GM12878 (cell line): ENCODE measurements around the gene TMEM231. TPM values are rescaled to one million over a fixed set of nuclear protein-coding genes. Genes with fewer than 3 reads are reported as not detected.
A peak's percentile ranks its signal among the peaks of the same experiment; 100 is the strongest.

ENCODE experiments used
- SMARCA5 ChIP-seq: fragments of 450-650 bp; IDR thresholded peaks from 2 replicates; pipeline ENCODE4 v1.6.1; 2017; ENCODE audit warnings: mild to moderate bottlenecking
- TBL1XR1 ChIP-seq: IDR thresholded peaks from 2 replicates; pipeline ENCODE4 v1.6.1; 2012; ENCODE audit warnings: low read depth, low read length, improper control_type of control experiment
- polyA plus RNA-seq, 11 experiments: library from polyadenylated mRNA; depleted of rRNA in 4 of 11; unstranded in 6 of 11; stranded (reverse) in 5 of 11; fragments of >200 nt; fragmentation: Nextera tagmentation in 4 of 11; fragmentation: Illumina TruSeq in 1 of 11; extraction: Ambion mirVana in 4 of 11; extraction: Trizol in 1 of 11; gene quantifications; 1 replicate in 1 of 11; 2 replicates in 10 of 11; pipeline versions ENCODE4 v1.2.1 to v1.2.3, GENCODE V29; 2011 to 2016; ENCODE audit warnings: inconsistent platforms in 2 of 11, missing spikeins in 2 of 11, low read depth in 1 of 11
- total RNA-seq, 4 experiments: library from RNA; depleted of rRNA in 3 of 4; stranded (reverse); fragments of >200 nt in 3 of 4; fragmentation: Illumina TruSeq in 1 of 4; extraction: Trizol in 1 of 4; gene quantifications; 2 replicates each; pipeline versions ENCODE4 v1.2.1 to v1.2.3, GENCODE V29; 2013 to 2021
- TF ChIP-seq, protein P1 (sequence below): fragments of 450-650 bp; IDR thresholded peaks from 2 replicates; pipeline ENCODE4 v1.6.1; 2018; ENCODE audit warnings: mild to moderate bottlenecking, low read depth, moderate library complexity; ENCODE audit not compliant: partially characterized antibody
- TF ChIP-seq, protein P2 (sequence below): fragments of 450-650 bp; IDR thresholded peaks from 2 replicates; pipeline ENCODE4 v1.6.1; 2016; ENCODE audit warnings: mild to moderate bottlenecking, moderate library complexity, borderline replicate concordance
- TF ChIP-seq, protein P3 (sequence below): fragments of 450-650 bp; IDR thresholded peaks from 2 replicates; pipeline ENCODE4 v1.6.1; 2016; ENCODE audit warnings: mild to moderate bottlenecking

The TMEM231 gene
- total and polyA plus RNA-seq, 10 of the 15 experiments (the other 5 are each of a cell fraction or from before 2014, with no cell fraction given): 1.2 to 9.1 (median 5.9) TPM

DNA sequence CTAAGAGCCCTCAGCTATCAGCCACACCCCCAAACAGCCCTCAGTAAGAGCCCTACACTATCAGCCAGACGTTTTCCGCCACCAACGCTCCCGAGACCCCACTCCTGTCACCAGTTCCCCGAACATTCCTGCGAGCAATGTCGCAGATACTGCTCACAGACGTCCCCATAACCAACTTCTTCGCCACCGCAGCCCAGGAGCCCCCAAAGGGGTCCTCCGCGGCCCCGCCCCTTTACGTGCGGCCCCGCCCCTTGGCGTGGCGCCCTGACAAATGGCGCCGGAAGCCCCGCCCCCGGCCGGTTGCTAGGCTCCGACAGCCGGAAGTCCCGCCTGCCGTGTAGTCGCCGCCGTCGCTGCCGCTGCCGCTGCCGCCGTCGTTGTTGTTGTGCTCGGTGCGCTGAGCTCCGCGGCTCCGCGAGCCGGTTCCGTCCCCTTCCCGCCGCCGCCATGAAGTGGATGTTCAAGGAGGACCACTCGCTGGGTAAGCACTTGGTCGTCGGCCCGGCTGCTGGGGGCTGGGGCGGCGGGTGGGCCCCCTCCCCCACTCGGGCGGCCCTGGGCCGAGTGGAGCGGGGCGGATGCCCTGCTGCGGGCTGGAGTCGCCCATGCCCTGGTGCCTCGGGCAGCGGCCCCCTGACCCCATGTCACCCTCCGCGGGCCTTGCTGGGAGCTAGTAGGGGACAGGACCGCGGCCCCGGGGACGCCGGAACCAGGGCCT, 10.1 kb upstream of the TMEM231 start, which contains the start of gene GABARAPL2 (continued):
- TF ChIP-seq TBL1XR1: 0 out of 2 replicates have a peak, but pooled peaks have one; percentile 15
- TF ChIP-seq, protein P1, sequence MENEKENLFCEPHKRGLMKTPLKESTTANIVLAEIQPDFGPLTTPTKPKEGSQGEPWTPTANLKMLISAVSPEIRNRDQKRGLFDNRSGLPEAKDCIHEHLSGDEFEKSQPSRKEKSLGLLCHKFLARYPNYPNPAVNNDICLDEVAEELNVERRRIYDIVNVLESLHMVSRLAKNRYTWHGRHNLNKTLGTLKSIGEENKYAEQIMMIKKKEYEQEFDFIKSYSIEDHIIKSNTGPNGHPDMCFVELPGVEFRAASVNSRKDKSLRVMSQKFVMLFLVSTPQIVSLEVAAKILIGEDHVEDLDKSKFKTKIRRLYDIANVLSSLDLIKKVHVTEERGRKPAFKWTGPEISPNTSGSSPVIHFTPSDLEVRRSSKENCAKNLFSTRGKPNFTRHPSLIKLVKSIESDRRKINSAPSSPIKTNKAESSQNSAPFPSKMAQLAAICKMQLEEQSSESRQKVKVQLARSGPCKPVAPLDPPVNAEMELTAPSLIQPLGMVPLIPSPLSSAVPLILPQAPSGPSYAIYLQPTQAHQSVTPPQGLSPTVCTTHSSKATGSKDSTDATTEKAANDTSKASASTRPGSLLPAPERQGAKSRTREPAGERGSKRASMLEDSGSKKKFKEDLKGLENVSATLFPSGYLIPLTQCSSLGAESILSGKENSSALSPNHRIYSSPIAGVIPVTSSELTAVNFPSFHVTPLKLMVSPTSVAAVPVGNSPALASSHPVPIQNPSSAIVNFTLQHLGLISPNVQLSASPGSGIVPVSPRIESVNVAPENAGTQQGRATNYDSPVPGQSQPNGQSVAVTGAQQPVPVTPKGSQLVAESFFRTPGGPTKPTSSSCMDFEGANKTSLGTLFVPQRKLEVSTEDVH: no peak
- 0 out of 2 replicates have a peak, but pooled peaks have one; percentile 58 for TF ChIP-seq SMARCA5
- TF ChIP-seq, protein P2, sequence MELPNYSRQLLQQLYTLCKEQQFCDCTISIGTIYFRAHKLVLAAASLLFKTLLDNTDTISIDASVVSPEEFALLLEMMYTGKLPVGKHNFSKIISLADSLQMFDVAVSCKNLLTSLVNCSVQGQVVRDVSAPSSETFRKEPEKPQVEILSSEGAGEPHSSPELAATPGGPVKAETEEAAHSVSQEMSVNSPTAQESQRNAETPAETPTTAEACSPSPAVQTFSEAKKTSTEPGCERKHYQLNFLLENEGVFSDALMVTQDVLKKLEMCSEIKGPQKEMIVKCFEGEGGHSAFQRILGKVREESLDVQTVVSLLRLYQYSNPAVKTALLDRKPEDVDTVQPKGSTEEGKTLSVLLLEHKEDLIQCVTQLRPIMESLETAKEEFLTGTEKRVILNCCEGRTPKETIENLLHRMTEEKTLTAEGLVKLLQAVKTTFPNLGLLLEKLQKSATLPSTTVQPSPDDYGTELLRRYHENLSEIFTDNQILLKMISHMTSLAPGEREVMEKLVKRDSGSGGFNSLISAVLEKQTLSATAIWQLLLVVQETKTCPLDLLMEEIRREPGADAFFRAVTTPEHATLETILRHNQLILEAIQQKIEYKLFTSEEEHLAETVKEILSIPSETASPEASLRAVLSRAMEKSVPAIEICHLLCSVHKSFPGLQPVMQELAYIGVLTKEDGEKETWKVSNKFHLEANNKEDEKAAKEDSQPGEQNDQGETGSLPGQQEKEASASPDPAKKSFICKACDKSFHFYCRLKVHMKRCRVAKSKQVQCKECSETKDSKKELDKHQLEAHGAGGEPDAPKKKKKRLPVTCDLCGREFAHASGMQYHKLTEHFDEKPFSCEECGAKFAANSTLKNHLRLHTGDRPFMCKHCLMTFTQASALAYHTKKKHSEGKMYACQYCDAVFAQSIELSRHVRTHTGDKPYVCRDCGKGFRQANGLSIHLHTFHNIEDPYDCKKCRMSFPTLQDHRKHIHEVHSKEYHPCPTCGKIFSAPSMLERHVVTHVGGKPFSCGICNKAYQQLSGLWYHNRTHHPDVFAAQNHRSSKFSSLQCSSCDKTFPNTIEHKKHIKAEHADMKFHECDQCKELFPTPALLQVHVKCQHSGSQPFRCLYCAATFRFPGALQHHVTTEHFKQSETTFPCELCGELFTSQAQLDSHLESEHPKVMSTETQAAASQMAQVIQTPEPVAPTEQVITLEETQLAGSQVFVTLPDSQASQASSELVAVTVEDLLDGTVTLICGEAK: peak; percentile 85
- TF ChIP-seq, protein P3, sequence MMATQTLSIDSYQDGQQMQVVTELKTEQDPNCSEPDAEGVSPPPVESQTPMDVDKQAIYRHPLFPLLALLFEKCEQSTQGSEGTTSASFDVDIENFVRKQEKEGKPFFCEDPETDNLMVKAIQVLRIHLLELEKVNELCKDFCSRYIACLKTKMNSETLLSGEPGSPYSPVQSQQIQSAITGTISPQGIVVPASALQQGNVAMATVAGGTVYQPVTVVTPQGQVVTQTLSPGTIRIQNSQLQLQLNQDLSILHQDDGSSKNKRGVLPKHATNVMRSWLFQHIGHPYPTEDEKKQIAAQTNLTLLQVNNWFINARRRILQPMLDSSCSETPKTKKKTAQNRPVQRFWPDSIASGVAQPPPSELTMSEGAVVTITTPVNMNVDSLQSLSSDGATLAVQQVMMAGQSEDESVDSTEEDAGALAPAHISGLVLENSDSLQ: peak; percentile 79
